A549 (cell line): Measurements from ENCODE around the gene PI4K2B. TPM values are rescaled to one million over a fixed set of nuclear protein-coding genes. Genes with fewer than 3 reads are reported as not detected.
"Not testable (repeated sequence)": the region's sequence is repeated elsewhere in the genome, so short reads cannot be mapped to it uniquely, and the experiment has no call there.

Experiments
- ATAC-seq, 2 experiments: fragments of 200-7000 bp in 1 of 2; fragments of >200 bp in 1 of 2; cut with Nextera tagmentation in 1 of 2; cut with Tn5 transposase in 1 of 2; 3 replicates each; pipeline versions ENCODE4 v1.8.0 to v1.9.1; 2018 to 2020; ENCODE audit warnings: mild to moderate bottlenecking in 1 of 2, moderate library complexity in 1 of 2
- CTCF ChIA-PET: fragments of 300-600 bp; sonication (Branson Sonifier 250); formaldehyde crosslinking; extraction: SDS; loops from one replicate; lab custom pipeline; 2021; ENCODE audit warnings: antibody characterized with exemption, inconsistent platforms; lab: Yijun Ruan, JAX
- POLR2A ChIA-PET: fragments of 350-600 bp; formaldehyde crosslinking; extraction: SDS; loops from one replicate; lab custom pipeline; 2021; ENCODE audit warnings: antibody characterized with exemption, inconsistent platforms; lab: Yijun Ruan, JAX
- DNase-seq, 2 experiments: peaks; one replicate each; pipeline versions ENCODE4 v3.0.0 to v3.0.0-alpha.2; 2011 to 2016; ENCODE audit warnings: low read depth in 1 of 2, low spot score in 1 of 2
- FAIRE-seq: peaks from 2 replicates; lab custom pipeline; 2011; peaks lifted over from hg19 to GRCh38; lab: Jason Lieb, UNC
- H3K27ac ChIP-seq, 2 experiments: fragments of >200 bp; sonication (Bioruptor Twin); formaldehyde crosslinking; 3 replicates each; pipeline ENCODE4 v1.5.1; 2016 to 2017
- H3K4me1 ChIP-seq: fragments of >200 bp; sonication (Bioruptor Twin); formaldehyde crosslinking; 3 replicates; pipeline ENCODE4 v1.6.1; 2016
- H3K4me2 ChIP-seq: fragments of >200 bp; sonication (Bioruptor Twin); formaldehyde crosslinking; 3 replicates; pipeline ENCODE4 v1.6.1; 2016
- H3K4me3 ChIP-seq: fragments of >200 bp; sonication (Bioruptor Twin); formaldehyde crosslinking; 3 replicates; pipeline ENCODE4 v1.5.1; 2016
- H3K9me3 ChIP-seq: fragments of >200 bp; sonication (Bioruptor Twin); formaldehyde crosslinking; 3 replicates; pipeline ENCODE4 v1.6.1; 2016
- CBX8 ChIP-seq: fragments of 200-600 bp; sonication (generic); IDR thresholded peaks from 2 replicates; pipeline ENCODE4 v1.6.1; 2016
- CHD4 ChIP-seq: fragments of 200-600 bp; sonication (generic); IDR thresholded peaks from 2 replicates; pipeline ENCODE4 v1.6.1; 2016; ENCODE audit warnings: antibody characterized with exemption, mild to moderate bottlenecking, borderline replicate concordance
- FOXS1 ChIP-seq: fragments of 250-450 bp; sonication (Bioruptor Pico); IDR thresholded peaks from 2 replicates; pipeline ENCODE4 v1.5.0; 2020; ENCODE audit warnings: mild to moderate bottlenecking, moderate library complexity
- HES2 ChIP-seq: fragments of >200 bp; sonication (Bioruptor Twin); formaldehyde crosslinking; IDR thresholded peaks from 2 replicates; pipeline ENCODE4 v1.6.1; 2016
- HMGXB4 ChIP-seq: fragments of 250-450 bp; sonication (Bioruptor Pico); IDR thresholded peaks from 2 replicates; pipeline ENCODE4 v1.5.0; 2021; ENCODE audit warnings: mild to moderate bottlenecking, moderate library complexity, borderline replicate concordance
- MAFK ChIP-seq: fragments of 450-650 bp; IDR thresholded peaks from 2 replicates; pipeline ENCODE4 v1.6.1; 2014; ENCODE audit not compliant: partially characterized antibody
- NFE2L2 ChIP-seq: fragments of 150-350 bp; conservative IDR thresholded peaks from 2 replicates; pipeline ENCODE4 v1.6.1; 2014; ENCODE audit warnings: low read length
- RAD21 ChIP-seq, 2 experiments: fragments of >200 bp in 1 of 2; sonication (Bioruptor Twin) in 1 of 2; formaldehyde crosslinking in 1 of 2; IDR thresholded peaks in 1 of 2; conservative IDR thresholded peaks in 1 of 2; 2 replicates in 1 of 2; 3 replicates in 1 of 2; pipeline ENCODE4 v1.6.1; 2012 to 2018; ENCODE audit warnings: inconsistent platforms in 1 of 2
- RFX5 ChIP-seq: fragments of 450-650 bp; IDR thresholded peaks from 2 replicates; pipeline ENCODE4 v1.7.1; 2014; ENCODE audit warnings: antibody characterized with exemption, mild to moderate bottlenecking, moderate library complexity
- RNF2 ChIP-seq: fragments of 200-600 bp; sonication (generic); IDR thresholded peaks from 2 replicates; pipeline ENCODE4 v1.6.1; 2016; ENCODE audit warnings: low read depth, mild to moderate bottlenecking, antibody characterized with exemption, moderate library complexity, borderline replicate concordance
- TFCP2L1 ChIP-seq: fragments of 250-450 bp; sonication (Bioruptor Pico); IDR thresholded peaks from 2 replicates; pipeline ENCODE4 v1.5.0; 2021; ENCODE audit warnings: mild to moderate bottlenecking
- ZC3H11A ChIP-seq: fragments of 450-650 bp; IDR thresholded peaks from 2 replicates; pipeline ENCODE4 v1.6.1; 2014; ENCODE audit warnings: antibody characterized with exemption, mild to moderate bottlenecking
- ZFP36 ChIP-seq: fragments of 450-650 bp; IDR thresholded peaks from 2 replicates; pipeline ENCODE4 v1.6.1; 2014; ENCODE audit warnings: borderline replicate concordance; ENCODE audit not compliant: partially characterized antibody
- WGBS: methylation state at CpG from one replicate; pipeline ENCODE4 v1.1.6; 2017; ENCODE audit errors: missing lambda C conversion rate; 5-methylcytosine and 5-hydroxymethylcytosine counted together
- polyA plus RNA-seq, 4 experiments: library from polyadenylated mRNA; depleted of rRNA in 3 of 4; stranded (reverse); fragments of >200 nt; fragmentation: RNase III in 1 of 4; extraction: RNeasy Plus Mini Kit Qiagen cat#74134 plus additional on column Dnase treatment in 1 of 4; gene quantifications; 2 replicates in 3 of 4; 3 replicates in 1 of 4; pipeline ENCODE4 v1.2.3, GENCODE V29; 2011 to 2017

PI4K2B gene
- polyA plus RNA-seq, 2 of the 4 experiments (the other 2 are of a cell fraction): 7.7 to 8.4 TPM

GRCh38 chr4:25236971-25237370 is 3.1 kb downstream of the PI4K2B start:
- no peak for DNase-seq
- POLR2A ChIA-PET: no interaction called here
- no peak for TF ChIP-seq RFX5
- TF ChIP-seq MAFK: no peak
- TF ChIP-seq HMGXB4: no peak
- TF ChIP-seq FOXS1 (CRISPR knock-in tag): no peak
- no peak for TF ChIP-seq ZFP36
- no peak for TF ChIP-seq RNF2
- TF ChIP-seq CBX8: no peak
- no peak for TF ChIP-seq NFE2L2
- no peak for TF ChIP-seq HES2
- no peak for TF ChIP-seq CHD4
- no peak for TF ChIP-seq ZC3H11A
- no peak for TF ChIP-seq RAD21 (conservative IDR thresholded peaks at IDR 0.05 in 1 of 2, IDR thresholded peaks at IDR 0.05 in 1 of 2)
- TF ChIP-seq TFCP2L1: no peak
- TF ChIP-seq, all 56 proteins: peak for 0
- ATAC-seq (no peak), FAIRE-seq (no peak)
- 93% methylated on average over 2 of the region's 2 CpGs for WGBS
- no peak overlapping the region for H3K27ac ChIP-seq
- H3K4me1 ChIP-seq: no peaks in the 10 kb centered on the region
- H3K4me3 ChIP-seq: no peak overlapping the region
- H3K4me2 ChIP-seq: no peak overlapping the region
- H3K9me3 ChIP-seq: peaks cover 7% of the 10 kb centered on the region; the same call in 2 of the 3 replicates
- CTCF ChIA-PET: no interaction called here

DNA sequence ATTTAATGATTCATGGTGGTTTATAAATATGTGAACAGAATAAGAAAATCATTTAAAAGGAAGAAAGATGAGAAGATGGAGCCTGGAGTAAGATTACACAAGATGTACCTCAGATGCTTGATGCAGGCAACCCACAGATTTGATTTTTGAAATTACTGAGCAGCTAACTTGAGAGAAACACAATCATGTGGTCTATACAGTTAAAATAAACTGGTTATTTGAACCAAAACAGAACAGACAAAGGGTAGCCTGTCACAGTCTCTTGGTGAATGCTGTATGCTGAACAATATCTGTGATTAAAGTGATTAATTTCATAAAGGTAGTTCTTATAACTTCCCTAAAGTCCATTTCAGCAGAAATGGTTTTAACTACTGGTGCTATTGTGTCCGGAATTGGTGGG is 4.2 kb downstream of the PI4K2B start:
- ChIA-PET CTCF (no interaction called here), POLR2A (no interaction called here)
- Histone ChIP-seq H3K27ac (no peak overlapping the region), H3K4me3 (no peak overlapping the region), H3K4me2 (no peak overlapping the region), H3K9me3 (peaks cover 4% of the 10 kb centered on the region; the same call in 2 of the 3 replicates), H3K4me1 (no peaks in the 10 kb centered on the region)
- no peak for FAIRE-seq
- no peak for DNase-seq
- no peak for ATAC-seq
- no peak for TF ChIP-seq MAFK
- 90% methylated on average over 1 of the region's 1 CpG for WGBS

DNA sequence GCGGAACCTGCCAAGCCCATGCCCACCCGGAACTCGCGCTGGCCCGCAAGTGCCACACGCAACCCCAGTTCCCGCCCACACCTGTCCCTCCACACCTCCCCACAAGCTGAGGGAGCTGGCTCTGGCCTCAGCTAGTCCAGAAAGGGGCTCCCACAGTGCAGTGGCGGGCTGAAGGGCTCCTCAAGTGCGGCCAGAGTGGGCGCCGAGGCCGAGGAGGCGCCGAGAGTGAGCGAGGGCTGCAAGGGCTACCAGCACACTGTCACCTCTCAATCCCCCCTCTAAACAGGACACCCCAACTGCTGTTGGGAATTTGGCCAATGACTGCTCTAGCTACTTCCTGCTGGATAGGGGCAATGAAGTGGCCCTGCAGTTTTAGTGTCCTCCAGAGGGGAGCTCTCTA is 5.7 kb downstream of the PI4K2B start:
- 71% methylated on average over 4 of the region's 15 CpGs for WGBS
- ATAC-seq, H3K4me3 ChIP-seq, POLR2A ChIA-PET, H3K4me2 ChIP-seq, H3K4me1 ChIP-seq, H3K27ac ChIP-seq, FAIRE-seq, H3K9me3 ChIP-seq, DNase-seq, CTCF ChIA-PET: not testable (repeated sequence)

- H3K4me2 ChIP-seq, ATAC-seq, CTCF ChIA-PET, H3K4me3 ChIP-seq, POLR2A ChIA-PET, H3K4me1 ChIP-seq, H3K9me3 ChIP-seq, H3K27ac ChIP-seq, FAIRE-seq, DNase-seq: not testable (repeated sequence)
- WGBS: 36% methylated on average over 1 of the region's 1 CpG
Observed at GRCh38 chr4:25240754-25241210, 6.9 kb downstream of the PI4K2B start.

DNA sequence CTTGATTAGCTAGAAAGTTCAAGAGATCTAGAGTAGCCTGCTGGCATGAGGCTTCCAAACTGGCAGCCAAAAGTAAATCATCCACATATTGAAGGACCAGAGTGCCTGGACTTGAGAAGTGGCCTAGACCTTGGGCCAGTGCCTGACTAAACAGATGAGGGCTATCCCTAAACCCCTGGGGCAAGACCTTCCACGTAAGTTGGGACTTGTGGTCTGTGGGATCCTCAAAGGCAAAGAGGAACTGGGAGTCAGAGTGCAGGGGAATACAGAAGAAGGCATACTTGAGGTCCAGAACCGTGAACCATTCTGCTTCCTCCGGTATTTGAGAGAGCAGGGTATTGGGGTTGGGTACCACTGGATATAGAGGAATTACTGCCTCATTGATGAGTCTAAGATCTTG is 8.4 kb downstream of the PI4K2B start:
- H3K4me2 ChIP-seq, DNase-seq, POLR2A ChIA-PET, H3K27ac ChIP-seq, FAIRE-seq, H3K4me1 ChIP-seq, H3K4me3 ChIP-seq, ATAC-seq, H3K9me3 ChIP-seq: not testable (repeated sequence)
- WGBS: 82% methylated on average over 3 of the region's 3 CpGs
- CTCF ChIA-PET: interaction anchor here (0.7 kb wide), 1 partner anchor 11 kb away, joined by 3 read pairs; no protein-coding TSS in a partner anchor
